Subcutaneous adipose tissue (tissue), 4 donors: ENCODE results near the gene IST1. TPM values are rescaled to one million over a fixed set of nuclear protein-coding genes. Genes with fewer than 3 reads are reported as not detected.

Experiments used
- total RNA-seq, 4 donors: library from RNA; depleted of rRNA; stranded (reverse); fragments of >200 nt; gene quantifications; one replicate each; pipeline ENCODE4 v1.1.0, GENCODE V29; 2016
- TF ChIP-seq, protein P1 (sequence below): fragments of 450-650 bp; IDR thresholded peaks from one replicate; pipeline ENCODE4 v1.5.1; 2016; ENCODE audit warnings: low read depth, mild to moderate bottlenecking, control low read depth, antibody characterized with exemption, moderate library complexity

IST1 gene
- total RNA-seq, 4 donors from 2014 or later, result 186 to 219 (median 195) TPM

DNA sequence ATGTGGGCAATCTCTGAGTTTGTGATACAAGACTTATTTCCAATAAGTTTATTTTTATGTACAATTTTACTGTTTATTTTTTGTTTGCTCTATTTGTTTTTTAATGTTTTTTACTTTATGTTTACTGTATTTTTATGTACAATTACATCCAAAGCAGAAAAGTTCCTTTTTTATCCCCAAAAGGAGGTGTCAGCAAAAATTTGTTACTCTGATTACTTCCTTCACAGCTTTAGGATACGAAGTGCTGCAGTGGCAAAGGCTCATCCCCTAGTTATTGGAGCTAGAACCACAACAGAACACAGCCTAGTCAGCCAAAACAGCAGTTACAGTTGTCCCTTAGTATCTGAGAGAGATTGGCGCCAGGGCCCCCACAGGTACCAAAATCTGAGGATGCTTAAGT lies 35.7 kb downstream of the IST1 start:
- TF ChIP-seq, protein P1, sequence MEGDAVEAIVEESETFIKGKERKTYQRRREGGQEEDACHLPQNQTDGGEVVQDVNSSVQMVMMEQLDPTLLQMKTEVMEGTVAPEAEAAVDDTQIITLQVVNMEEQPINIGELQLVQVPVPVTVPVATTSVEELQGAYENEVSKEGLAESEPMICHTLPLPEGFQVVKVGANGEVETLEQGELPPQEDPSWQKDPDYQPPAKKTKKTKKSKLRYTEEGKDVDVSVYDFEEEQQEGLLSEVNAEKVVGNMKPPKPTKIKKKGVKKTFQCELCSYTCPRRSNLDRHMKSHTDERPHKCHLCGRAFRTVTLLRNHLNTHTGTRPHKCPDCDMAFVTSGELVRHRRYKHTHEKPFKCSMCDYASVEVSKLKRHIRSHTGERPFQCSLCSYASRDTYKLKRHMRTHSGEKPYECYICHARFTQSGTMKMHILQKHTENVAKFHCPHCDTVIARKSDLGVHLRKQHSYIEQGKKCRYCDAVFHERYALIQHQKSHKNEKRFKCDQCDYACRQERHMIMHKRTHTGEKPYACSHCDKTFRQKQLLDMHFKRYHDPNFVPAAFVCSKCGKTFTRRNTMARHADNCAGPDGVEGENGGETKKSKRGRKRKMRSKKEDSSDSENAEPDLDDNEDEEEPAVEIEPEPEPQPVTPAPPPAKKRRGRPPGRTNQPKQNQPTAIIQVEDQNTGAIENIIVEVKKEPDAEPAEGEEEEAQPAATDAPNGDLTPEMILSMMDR, result no peak

DNA sequence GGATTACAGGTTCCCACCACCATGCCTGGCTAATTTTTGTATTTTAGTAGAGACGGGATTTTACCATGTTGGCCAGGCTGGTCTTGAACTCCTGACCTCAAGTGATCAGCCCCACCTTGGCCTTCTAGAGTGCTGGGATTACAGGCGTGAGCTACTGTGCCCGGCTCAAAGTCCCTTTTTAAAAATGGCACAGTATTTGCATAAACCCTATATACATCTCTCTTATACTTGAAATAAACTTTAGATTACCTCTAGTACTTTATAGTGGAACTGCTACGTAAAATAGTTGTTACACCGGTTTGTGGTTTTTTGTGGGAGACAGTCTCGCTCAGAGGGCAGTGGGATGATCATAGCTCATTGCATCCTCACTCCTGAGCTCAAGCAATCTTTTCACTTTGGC lies 36.3 kb downstream of the IST1 start:
- TF ChIP-seq, protein P1, result no peak

DNA sequence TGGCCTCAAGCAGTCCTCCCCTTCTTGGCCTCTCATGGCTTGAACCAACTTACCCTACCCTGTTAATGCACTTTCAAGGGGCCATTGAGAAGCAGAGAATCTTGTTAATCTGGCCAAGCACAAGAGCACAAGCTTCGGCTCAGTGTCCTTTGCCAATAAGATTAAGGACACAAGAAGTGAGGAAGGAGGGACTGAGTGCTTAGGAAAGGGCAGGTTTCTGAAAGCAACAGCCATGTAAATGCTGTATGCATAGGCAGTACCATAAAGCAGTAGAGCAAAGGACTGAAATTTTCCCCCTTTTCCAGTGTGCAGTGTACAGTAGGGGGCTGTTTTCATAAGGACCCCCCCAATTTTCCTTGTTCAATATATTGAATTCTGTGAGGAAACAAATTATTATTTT lies 37.7 kb downstream of the IST1 start:
- TF ChIP-seq, protein P1, result no peak

DNA sequence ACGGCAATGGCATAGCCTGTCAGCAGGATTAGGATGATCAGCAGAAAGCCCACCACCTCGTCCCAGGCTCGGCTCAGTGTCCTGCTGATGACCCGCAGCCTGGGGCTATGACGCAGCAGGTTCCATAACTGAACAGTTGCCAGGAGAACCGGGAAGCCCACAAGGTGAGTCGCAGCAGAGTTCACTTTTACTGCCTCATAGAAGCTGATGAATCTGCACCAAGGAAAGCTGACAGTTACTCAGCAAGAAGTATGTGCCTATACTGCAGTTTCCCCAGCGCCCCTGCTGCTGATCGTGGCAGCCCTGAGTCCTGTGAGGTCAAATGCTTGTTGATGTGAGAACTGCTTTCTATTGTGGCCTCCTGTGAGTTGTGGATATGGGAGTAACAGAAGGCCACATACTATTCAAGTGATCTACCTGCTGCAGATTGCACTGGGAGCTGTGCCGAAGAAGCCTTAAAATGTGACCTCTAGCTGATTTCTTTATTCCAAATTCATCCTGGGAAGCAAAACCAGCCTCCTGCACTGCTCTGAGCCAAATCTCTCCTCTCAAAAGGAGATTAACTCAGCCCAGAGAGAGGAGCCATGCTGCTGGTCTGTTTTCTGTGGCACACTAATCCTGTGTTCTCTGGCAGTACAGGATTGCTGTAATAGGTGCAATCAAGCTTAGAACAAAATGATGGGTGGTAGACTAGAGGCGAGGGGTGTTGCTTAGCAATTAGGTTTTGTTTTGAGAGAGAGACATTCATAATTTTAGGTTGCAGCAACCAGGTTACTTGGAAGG lies 38.8 kb downstream of the IST1 start:
- TF ChIP-seq, protein P1, result no peak

DNA sequence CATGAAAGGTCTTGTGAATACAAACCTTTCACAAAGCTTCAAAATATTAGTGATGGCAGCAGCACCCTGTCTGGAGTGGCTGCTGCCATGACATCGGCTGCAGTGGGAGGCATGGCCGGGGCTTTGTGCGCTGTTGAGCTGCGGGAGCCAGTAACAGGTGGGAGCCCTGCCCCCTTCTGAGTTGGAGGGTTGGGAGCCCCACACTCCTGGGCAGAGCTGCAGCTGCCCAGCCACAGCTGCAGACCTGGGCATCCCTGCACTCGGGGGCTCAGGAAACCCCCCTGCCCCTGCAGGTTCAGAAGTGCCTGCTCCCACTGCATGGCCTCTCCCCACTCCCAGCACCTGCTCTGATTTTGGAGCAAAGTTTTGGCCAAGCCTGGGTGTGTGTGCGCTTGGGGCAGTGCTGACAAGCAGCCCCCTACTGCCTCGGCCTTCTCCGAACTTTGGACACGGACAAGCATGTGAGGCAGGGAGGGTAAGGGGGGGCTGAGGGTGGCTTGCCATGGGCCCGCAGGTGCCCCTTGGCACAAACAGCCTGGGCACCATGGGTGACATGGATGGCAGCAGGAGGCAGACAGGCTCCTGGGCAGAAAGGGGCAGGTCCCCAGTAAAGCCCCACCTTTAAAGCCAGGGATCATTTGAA lies 42.7 kb downstream of the IST1 start:
- TF ChIP-seq, protein P1, result no peak

DNA sequence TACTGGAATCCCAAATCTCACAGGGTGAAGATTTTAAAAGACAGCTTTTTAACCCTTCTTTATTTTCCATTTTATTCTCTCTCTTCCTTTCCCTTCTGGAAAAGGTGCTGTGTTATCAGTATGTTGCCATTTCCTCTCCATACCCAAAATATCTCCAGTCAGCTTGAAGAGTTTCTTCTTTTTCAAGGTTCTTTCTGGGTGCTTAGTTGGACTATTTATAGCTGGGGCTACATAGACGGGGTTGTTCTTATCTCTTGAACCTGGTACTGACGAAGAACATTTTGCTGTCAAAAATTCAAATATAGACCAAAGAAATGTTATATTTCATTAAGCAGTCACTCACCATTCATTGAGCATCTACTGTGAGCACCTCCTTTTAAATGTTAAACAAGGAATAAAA lies 48.6 kb downstream of the IST1 start:
- TF ChIP-seq, protein P1, result no peak

DNA sequence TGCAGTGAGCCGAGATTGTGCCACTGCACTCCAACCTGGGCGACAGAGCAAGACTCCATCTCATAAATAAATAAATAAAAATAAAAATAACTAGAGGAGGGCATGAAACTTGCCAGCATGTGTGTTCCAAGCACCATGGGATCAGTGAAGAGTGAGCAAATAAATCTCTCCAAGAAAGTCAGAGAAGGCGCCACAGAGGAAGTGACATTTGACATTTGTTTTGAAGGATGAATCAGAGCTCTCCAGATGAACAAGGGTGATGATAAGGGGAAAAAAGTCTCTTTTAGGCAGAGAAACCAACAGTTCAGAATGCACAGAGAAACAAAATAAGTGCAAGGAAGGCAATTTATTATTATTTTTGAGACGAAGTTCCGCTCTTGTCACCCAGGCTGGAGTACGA lies 50.3 kb downstream of the IST1 start:
- TF ChIP-seq, protein P1, result no peak
